ENCODE measurements around the gene DYRK1B. TPM values are rescaled to one million over a fixed set of nuclear protein-coding genes. Genes with fewer than 3 reads are reported as not detected.
"Not testable (repeated sequence)": the region's sequence is repeated elsewhere in the genome, so short reads cannot be mapped to it uniquely, and the experiment has no call there.

Gene DYRK1B
- total and polyA plus RNA-seq, 7 donors, result 6.6 to 11.4 (median 8.6) TPM

DNA sequence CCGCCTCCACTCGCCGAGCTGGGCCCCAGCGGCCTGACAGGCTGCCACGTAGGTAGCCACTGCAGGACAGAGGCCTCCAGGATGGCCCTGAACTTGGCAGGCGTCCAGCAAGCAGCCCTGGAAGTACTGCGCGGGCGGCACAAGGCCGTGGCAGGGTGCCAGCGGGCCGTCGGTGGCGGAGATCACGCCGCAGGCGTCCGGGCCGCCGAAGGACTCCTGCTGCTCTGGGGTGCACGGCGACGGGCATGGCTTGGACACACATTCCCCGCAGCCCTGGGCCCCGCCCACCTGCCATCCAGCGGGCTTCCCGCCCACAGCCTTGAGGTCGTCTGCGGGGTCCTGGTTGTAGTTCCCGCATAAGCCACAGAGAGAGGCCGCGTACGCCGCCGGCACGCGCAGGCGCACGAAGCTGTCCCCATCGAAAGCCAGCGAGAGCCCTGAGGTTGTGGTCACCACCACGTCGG, 41.5 kb upstream of the DYRK1B start:
- peaks cover 0 to 15% (median 0%) of the 10 kb centered on the region in 3 donors for H3K27me3 ChIP-seq
- H3K27ac ChIP-seq; DNase-seq; intact Hi-C loops (cut with DNase I); H3K4me1 ChIP-seq; H3K9me3 ChIP-seq; H3K36me3 ChIP-seq; H3K4me3 ChIP-seq: not testable (repeated sequence)
- WGBS, 2 donors, result 71 to 80% methylated on average over 43 of the region's 43 CpGs

DNA sequence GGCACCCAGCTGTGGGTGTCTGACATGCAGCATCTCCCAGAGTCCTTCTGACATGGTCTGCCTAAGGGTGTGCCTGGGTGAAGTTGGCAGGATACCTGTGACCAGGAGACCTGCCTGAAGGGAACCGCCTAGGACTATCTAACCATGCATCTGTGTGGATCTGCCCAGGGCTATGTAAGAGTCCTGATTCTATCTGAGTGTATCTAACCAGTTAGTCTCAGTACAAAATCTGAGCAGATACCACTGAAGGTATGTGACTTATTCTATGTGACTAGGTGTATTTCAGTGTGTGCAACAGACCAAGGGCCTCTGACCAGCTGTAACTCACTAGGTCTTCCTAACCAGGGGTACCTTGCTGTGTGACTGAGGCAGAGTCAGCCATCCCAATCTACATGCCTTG, 40.4 kb upstream of the DYRK1B start:
- Histone ChIP-seq H3K36me3 (no peaks in the 10 kb centered on the region), H3K9me3 (no peaks in the 10 kb centered on the region), H3K27me3 (peaks cover 0 to 12% (median 0%) of the 10 kb centered on the region in 3 donors), H3K4me1 (no peaks in the 10 kb centered on the region), H3K4me3 (no peak overlapping the region), H3K27ac (no peak overlapping the region)
- TF ChIP-seq POLR2A (IDR thresholded peaks at IDR 0.05) (no peak), POLR2AphosphoS5 (IDR thresholded peaks at IDR 0.05) (no peak), CTCF (IDR thresholded peaks at IDR 0.05) (no peak), EP300 (IDR thresholded peaks at IDR 0.05) (no peak)
- 88 to 95% methylated on average over 1 of the region's 1 CpG for WGBS, 2 donors
- no peak for DNase-seq
- intact Hi-C loops (cut with DNase I), result no loop called here

- Histone ChIP-seq H3K36me3 (no peaks in the 10 kb centered on the region), H3K27me3 (peaks cover 0 to 6% (median 0%) of the 10 kb centered on the region in 3 donors), H3K4me3 (no peak overlapping the region), H3K27ac (no peak overlapping the region), H3K4me1 (no peaks in the 10 kb centered on the region), H3K9me3 (no peaks in the 10 kb centered on the region)
- 95% methylated on average over 20 of the region's 20 CpGs for WGBS, 2 donors
- no peak for DNase-seq
- TF ChIP-seq POLR2A (IDR thresholded peaks at IDR 0.05), result no peak
- no peak for TF ChIP-seq CTCF (IDR thresholded peaks at IDR 0.05)
- no peak for TF ChIP-seq POLR2AphosphoS5 (IDR thresholded peaks at IDR 0.05)
- no peak for TF ChIP-seq EP300 (IDR thresholded peaks at IDR 0.05)
- intact Hi-C loops (cut with DNase I), result no loop called here
Observed at GRCh38 chr19:39873385-39873784, 39.4 kb upstream of the DYRK1B start.

DNA sequence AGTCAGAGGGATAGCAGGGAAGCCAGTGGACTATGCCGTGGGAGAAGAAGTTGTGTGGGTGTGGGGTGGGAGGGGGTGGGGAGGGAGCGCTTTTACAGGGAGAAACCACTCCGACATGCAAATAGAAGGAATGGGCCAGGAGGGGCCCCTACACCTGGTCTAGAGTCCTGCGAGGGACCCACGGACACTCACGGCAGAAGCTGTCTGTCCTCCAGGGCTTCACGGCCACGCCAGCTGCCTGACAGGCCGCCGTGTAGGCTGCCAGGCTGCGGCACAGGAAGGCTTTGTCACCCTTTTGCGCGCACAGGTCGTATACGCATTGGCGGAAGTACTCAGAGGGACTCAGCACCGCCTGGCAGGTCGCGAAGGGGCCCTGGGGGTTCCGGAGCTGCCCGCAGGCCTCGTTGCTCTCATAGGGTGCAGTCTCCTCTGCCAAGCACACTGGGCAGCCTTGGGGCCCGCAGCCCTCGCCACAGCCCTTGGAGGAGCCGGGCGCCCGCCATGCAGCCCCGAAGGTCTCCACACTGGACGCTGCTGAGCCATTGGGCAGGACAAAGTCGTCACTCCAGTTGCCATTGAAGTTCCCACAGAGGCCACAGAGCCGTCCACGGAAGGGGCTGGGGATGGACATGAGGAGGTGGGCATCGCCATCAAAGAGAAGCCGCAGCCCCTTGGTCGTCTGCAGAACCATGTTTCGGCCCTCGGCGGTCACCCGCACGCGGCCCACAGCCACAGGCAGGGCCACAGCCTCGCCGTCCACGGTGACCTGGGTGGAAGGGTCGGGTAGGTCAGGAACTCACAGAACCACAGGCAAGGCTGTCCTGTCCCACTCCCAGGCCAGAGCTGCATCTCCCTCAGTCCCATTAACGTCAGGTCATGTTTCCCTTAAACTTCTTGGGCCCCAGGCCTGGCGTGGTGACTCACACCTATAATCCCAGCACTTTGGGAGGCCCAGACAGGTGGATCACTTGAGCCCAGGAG, 38.2 kb upstream of the DYRK1B start:
- Histone ChIP-seq H3K36me3 (no peaks in the 10 kb centered on the region), H3K4me3 (no peak overlapping the region), H3K4me1 (no peaks in the 10 kb centered on the region), H3K27me3 (peaks cover 0 to 5% (median 0%) of the 10 kb centered on the region in 3 donors), H3K9me3 (no peaks in the 10 kb centered on the region), H3K27ac (no peak overlapping the region)
- 91% methylated on average over 47 of the region's 47 CpGs for WGBS, 2 donors
- no peak for DNase-seq
- intact Hi-C loops (cut with DNase I), result no loop called here
- TF ChIP-seq CTCF (IDR thresholded peaks at IDR 0.05), result no peak
- no peak for TF ChIP-seq EP300 (IDR thresholded peaks at IDR 0.05)
- no peak for TF ChIP-seq POLR2AphosphoS5 (IDR thresholded peaks at IDR 0.05)
- no peak for TF ChIP-seq POLR2A (IDR thresholded peaks at IDR 0.05)

- H3K9me3 ChIP-seq, result no peaks in the 10 kb centered on the region
- H3K27ac ChIP-seq, result no peak overlapping the region
- intact Hi-C loops (cut with DNase I), result no loop called here
- H3K4me1 ChIP-seq, result no peaks in the 10 kb centered on the region
- no peak overlapping the region for H3K4me3 ChIP-seq
- no peak for DNase-seq
- 92 to 97% methylated on average over 6 of the region's 6 CpGs for WGBS, 2 donors
- no peak for TF ChIP-seq POLR2A (IDR thresholded peaks at IDR 0.05)
- TF ChIP-seq POLR2AphosphoS5 (IDR thresholded peaks at IDR 0.05), result no peak
- no peak for TF ChIP-seq EP300 (IDR thresholded peaks at IDR 0.05)
- no peak for TF ChIP-seq CTCF (IDR thresholded peaks at IDR 0.05)
- H3K36me3 ChIP-seq, result no peaks in the 10 kb centered on the region
- H3K27me3 ChIP-seq, result peaks cover 0 to 5% (median 0%) of the 10 kb centered on the region in 3 donors
Observed at GRCh38 chr19:39871362-39871761, 37.4 kb upstream of the DYRK1B start.
